Measurements from ENCODE around the gene CD151.

- TF ChIP-seq CTCF (IDR thresholded peaks at IDR 0.05) (no peak), POLR2A (IDR thresholded peaks at IDR 0.05) (no peak), POLR2AphosphoS5 (IDR thresholded peaks at IDR 0.05) (no peak)
These were observed 2.9 kb upstream of the CD151 start for GRCh38 chr11:829847-830294.

Data from gastroesophageal sphincter (tissue), 3 donors.